OCI-LY1 (cell line): ENCODE results near the gene MAP3K1.

ENCODE experiments used
- H2AFZ ChIP-seq: fragments of 200-600 bp; sonication (generic), shearing (Covaris generic); 2 replicates; pipeline ENCODE4 v1.6.0; 2014; ENCODE audit warnings: antibody characterized with exemption, mild to moderate bottlenecking, low read length
- H3F3A ChIP-seq: fragments of 200-600 bp; sonication (generic), shearing (Covaris generic); 2 replicates; pipeline ENCODE4 v1.6.0; 2014; ENCODE audit warnings: mild to moderate bottlenecking, antibody characterized with exemption, low read length, moderate library complexity; ENCODE audit not compliant: insufficient read depth
- H3K27ac ChIP-seq: fragments of 200-600 bp; sonication (generic); 2 replicates; pipeline ENCODE4 v1.5.1; 2014; ENCODE audit warnings: low read length, mixed run types, mild to moderate bottlenecking, low read depth; ENCODE audit not compliant: poor library complexity, severe bottlenecking
- H3K27me3 ChIP-seq: fragments of 200-600 bp; sonication (generic); 2 replicates; pipeline ENCODE4 v1.6.0; 2014; ENCODE audit warnings: antibody characterized with exemption, mild to moderate bottlenecking, low read length, moderate library complexity; ENCODE audit not compliant: insufficient read depth
- H3K36me3 ChIP-seq: fragments of 200-600 bp; sonication (generic); 2 replicates; pipeline ENCODE4 v1.6.1; 2014; ENCODE audit warnings: mild to moderate bottlenecking, antibody characterized with exemption, low read length, moderate library complexity, mixed read lengths; ENCODE audit not compliant: insufficient read depth
- H3K4me1 ChIP-seq: fragments of 200-600 bp; sonication (generic); 2 replicates; pipeline ENCODE4 v1.5.1; 2014; ENCODE audit warnings: mild to moderate bottlenecking, low read length, moderate library complexity; ENCODE audit not compliant: insufficient read depth, severe bottlenecking
- H3K4me2 ChIP-seq: fragments of 200-600 bp; sonication (generic), shearing (Covaris generic); 2 replicates; pipeline ENCODE4 v1.6.1; 2014; ENCODE audit warnings: low read length
- H3K4me3 ChIP-seq: fragments of 200-600 bp; sonication (generic); 2 replicates; pipeline ENCODE4 v1.5.1; 2014; ENCODE audit warnings: low read length, low read depth, mild to moderate bottlenecking, mixed read lengths; ENCODE audit not compliant: poor library complexity, severe bottlenecking
- H3K79me2 ChIP-seq: fragments of 200-600 bp; shearing (Covaris generic); 2 replicates; pipeline ENCODE4 v1.6.1; 2016; ENCODE audit warnings: mixed run types, low read length, mixed read lengths; ENCODE audit not compliant: insufficient read depth
- H3K9ac ChIP-seq: fragments of 200-600 bp; sonication (generic), shearing (Covaris generic); 2 replicates; pipeline ENCODE4 v1.6.1; 2014; ENCODE audit warnings: mild to moderate bottlenecking, low read length, mixed read lengths
- H3K9me2 ChIP-seq: fragments of 200-600 bp; sonication (generic), shearing (Covaris generic); 2 replicates; pipeline ENCODE4 v1.6.1; 2014; ENCODE audit warnings: low read depth, mild to moderate bottlenecking, low read length, mixed read lengths
- H3K9me3 ChIP-seq: fragments of 200-600 bp; shearing (Covaris generic); 2 replicates; pipeline ENCODE4 v1.6.1; 2014; ENCODE audit warnings: low read length, mixed read lengths
- H4K20me1 ChIP-seq: fragments of 200-600 bp; sonication (generic), shearing (Covaris generic); 2 replicates; pipeline ENCODE4 v1.6.0; 2016; ENCODE audit warnings: mild to moderate bottlenecking, low read length; ENCODE audit not compliant: insufficient read depth
- CTCF ChIP-seq: fragments of 200-600 bp; sonication (generic), shearing (Covaris generic); IDR thresholded peaks from 2 replicates; pipeline ENCODE4 v1.5.1; 2017; ENCODE audit warnings: mild to moderate bottlenecking, antibody characterized with exemption, low read length, moderate library complexity, mixed read lengths
- EZH2 ChIP-seq: fragments of 200-600 bp; sonication (generic), shearing (Covaris generic); IDR thresholded peaks from 2 replicates; pipeline ENCODE4 v1.8.0; 2017; ENCODE audit warnings: borderline replicate concordance, mixed run types, mild to moderate bottlenecking, antibody characterized with exemption, low read length, moderate library complexity, mixed read lengths

Gene MAP3K1

GRCh38 chr5:56910210-56910965, 95.0 kb downstream of the MAP3K1 start:
- Histone ChIP-seq H3F3A (no peaks in the 10 kb centered on the region), H3K4me3 (peak overlapping the region; percentile 74), H3K4me2 (peak overlapping the region; percentile 96), H3K79me2 (no peaks in the 10 kb centered on the region), H3K9me2 (no peaks in the 10 kb centered on the region), H2AFZ (peak overlapping the region; percentile 4), H3K4me1 (peaks cover 28% of the 10 kb centered on the region), H4K20me1 (no peaks in the 10 kb centered on the region), H3K27me3 (no peaks in the 10 kb centered on the region), H3K36me3 (peaks cover 2% of the 10 kb centered on the region; the same call in 1 of the 2 replicates), H3K9ac (peak overlapping the region; percentile 82), H3K9me3 (peaks cover 3% of the 10 kb centered on the region; the same call in 1 of the 2 replicates), H3K27ac (peak overlapping the region; percentile 55)
- TF ChIP-seq CTCF (no peak), EZH2 (no peak)

- Histone ChIP-seq H3K36me3 (0 out of 2 replicates have a peak, but pooled peaks cover 6% of the 10 kb centered on the region), H3K4me1 (peaks cover 16% of the 10 kb centered on the region), H3K27me3 (no peaks in the 10 kb centered on the region), H3K9me2 (no peaks in the 10 kb centered on the region), H3K4me3 (no peak overlapping the region), H3K27ac (no peak overlapping the region), H3K9ac (no peak overlapping the region), H3F3A (no peaks in the 10 kb centered on the region), H2AFZ (no peak overlapping the region), H4K20me1 (no peaks in the 10 kb centered on the region), H3K9me3 (no peaks in the 10 kb centered on the region), H3K4me2 (no peak overlapping the region), H3K79me2 (no peaks in the 10 kb centered on the region)
- no peak for TF ChIP-seq CTCF
- TF ChIP-seq EZH2 = no peak
Observed at GRCh38 chr5:56913766-56914165, 98.4 kb downstream of the MAP3K1 start.

GRCh38 chr5:56914678-56915077, 99.3 kb downstream of the MAP3K1 start:
- Histone ChIP-seq H3K9me3 (no peaks in the 10 kb centered on the region), H3F3A (no peaks in the 10 kb centered on the region), H3K4me3 (no peak overlapping the region), H3K9me2 (no peaks in the 10 kb centered on the region), H2AFZ (no peak overlapping the region), H3K36me3 (0 out of 2 replicates have a peak, but pooled peaks cover 6% of the 10 kb centered on the region), H3K4me1 (peaks cover 11% of the 10 kb centered on the region), H3K27me3 (no peaks in the 10 kb centered on the region), H3K4me2 (no peak overlapping the region), H3K79me2 (no peaks in the 10 kb centered on the region), H3K27ac (no peak overlapping the region), H4K20me1 (no peaks in the 10 kb centered on the region), H3K9ac (no peak overlapping the region)
- no peak for TF ChIP-seq CTCF
- TF ChIP-seq EZH2 = no peak
